DND-41 (cell line): Measurements from ENCODE around the gene IBSP.

ENCODE experiments used
- ATAC-seq: fragments of 200-7000 bp; cut with Tn5 transposase; 3 replicates; pipeline ENCODE4 v1.9.1; 2021; ENCODE audit warnings: low read depth; ENCODE audit not compliant: insufficient read depth
- DNase-seq: peaks from one replicate; pipeline ENCODE4 v3.0.0-alpha.2; 2020
- H2AFZ ChIP-seq: 2 replicates; pipeline ENCODE4 v1.6.0; 2012; ENCODE audit warnings: low read depth, low read length
- H3K27ac ChIP-seq: 2 replicates; pipeline ENCODE4 v1.5.1; 2012; ENCODE audit warnings: low read length, inconsistent platforms
- H3K27me3 ChIP-seq: fragments of 200-600 bp; sonication (generic); 2 replicates; pipeline ENCODE4 v1.6.0; 2012; ENCODE audit warnings: low read length, mild to moderate bottlenecking, inconsistent platforms; ENCODE audit not compliant: insufficient read depth, poor library complexity
- H3K36me3 ChIP-seq: 2 replicates; pipeline ENCODE4 v1.5.1; 2012; ENCODE audit warnings: low read length, inconsistent platforms; ENCODE audit not compliant: insufficient read depth
- H3K4me1 ChIP-seq: 2 replicates; pipeline ENCODE4 v1.5.1; 2012; ENCODE audit warnings: mild to moderate bottlenecking, low read length; ENCODE audit not compliant: insufficient read depth
- H3K4me2 ChIP-seq: 2 replicates; pipeline ENCODE4 v1.6.0; 2012; ENCODE audit warnings: mild to moderate bottlenecking, moderate library complexity, low read length, inconsistent platforms; ENCODE audit not compliant: insufficient read depth
- H3K4me3 ChIP-seq, 2 experiments: fragments of 200-600 bp in 1 of 2; shearing (Covaris generic) in 1 of 2; 2 replicates each; pipeline ENCODE4 v1.5.1; 2012 to 2016; ENCODE audit warnings: inconsistent platforms in 2 of 2, low read length in 2 of 2, mild to moderate bottlenecking in 2 of 2, low read depth in 1 of 2, moderate library complexity in 1 of 2
- H3K79me2 ChIP-seq: 2 replicates; pipeline ENCODE4 v1.6.0; 2012; ENCODE audit warnings: low read length, inconsistent platforms; ENCODE audit not compliant: insufficient read depth
- H3K9ac ChIP-seq: 2 replicates; pipeline ENCODE4 v1.6.0; 2012; ENCODE audit warnings: low read depth, mild to moderate bottlenecking, inconsistent platforms, low read length, moderate library complexity
- H3K9me3 ChIP-seq: 2 replicates; pipeline ENCODE4 v1.5.1; 2012; ENCODE audit warnings: low read length, moderate library complexity, mild to moderate bottlenecking, inconsistent platforms; ENCODE audit not compliant: insufficient read depth, severe bottlenecking
- H4K20me1 ChIP-seq: 2 replicates; pipeline ENCODE4 v1.6.0; 2012; ENCODE audit warnings: low read length; ENCODE audit not compliant: insufficient read depth
- EZH2 ChIP-seq: IDR thresholded peaks from 3 replicates; pipeline ENCODE4 v1.6.1; 2012; ENCODE audit warnings: borderline replicate concordance, low read depth, mild to moderate bottlenecking, moderate library complexity, low read length, inconsistent platforms; ENCODE audit not compliant: severe bottlenecking
- TF ChIP-seq, protein P1 (sequence below): IDR thresholded peaks from 2 replicates; pipeline ENCODE4 v1.5.1; 2012; ENCODE audit warnings: borderline replicate concordance, low read length, moderate library complexity, mild to moderate bottlenecking; ENCODE audit not compliant: poor library complexity, severe bottlenecking; ENCODE audit errors: extremely low read depth

IBSP gene

GRCh38 chr4:87785731-87786509 lies 13.4 kb upstream of the IBSP start:
- no peaks in the 10 kb centered on the region for H3K9me3 ChIP-seq
- no peak for TF ChIP-seq EZH2
- TF ChIP-seq, protein P1, sequence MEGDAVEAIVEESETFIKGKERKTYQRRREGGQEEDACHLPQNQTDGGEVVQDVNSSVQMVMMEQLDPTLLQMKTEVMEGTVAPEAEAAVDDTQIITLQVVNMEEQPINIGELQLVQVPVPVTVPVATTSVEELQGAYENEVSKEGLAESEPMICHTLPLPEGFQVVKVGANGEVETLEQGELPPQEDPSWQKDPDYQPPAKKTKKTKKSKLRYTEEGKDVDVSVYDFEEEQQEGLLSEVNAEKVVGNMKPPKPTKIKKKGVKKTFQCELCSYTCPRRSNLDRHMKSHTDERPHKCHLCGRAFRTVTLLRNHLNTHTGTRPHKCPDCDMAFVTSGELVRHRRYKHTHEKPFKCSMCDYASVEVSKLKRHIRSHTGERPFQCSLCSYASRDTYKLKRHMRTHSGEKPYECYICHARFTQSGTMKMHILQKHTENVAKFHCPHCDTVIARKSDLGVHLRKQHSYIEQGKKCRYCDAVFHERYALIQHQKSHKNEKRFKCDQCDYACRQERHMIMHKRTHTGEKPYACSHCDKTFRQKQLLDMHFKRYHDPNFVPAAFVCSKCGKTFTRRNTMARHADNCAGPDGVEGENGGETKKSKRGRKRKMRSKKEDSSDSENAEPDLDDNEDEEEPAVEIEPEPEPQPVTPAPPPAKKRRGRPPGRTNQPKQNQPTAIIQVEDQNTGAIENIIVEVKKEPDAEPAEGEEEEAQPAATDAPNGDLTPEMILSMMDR = no peak
- H4K20me1 ChIP-seq = no peaks in the 10 kb centered on the region
- H3K4me3 ChIP-seq = no peak overlapping the region
- no peaks in the 10 kb centered on the region for H3K79me2 ChIP-seq
- H3K27ac ChIP-seq = no peak overlapping the region
- no peak for ATAC-seq
- H3K4me2 ChIP-seq = no peak overlapping the region
- H2AFZ ChIP-seq = no peak overlapping the region
- no peaks in the 10 kb centered on the region for H3K4me1 ChIP-seq
- no peaks in the 10 kb centered on the region for H3K27me3 ChIP-seq
- no peak for DNase-seq
- no peaks in the 10 kb centered on the region for H3K36me3 ChIP-seq
- H3K9ac ChIP-seq = no peak overlapping the region

- no peak for TF ChIP-seq EZH2
- TF ChIP-seq, protein P1 = no peak
- no peaks in the 10 kb centered on the region for H4K20me1 ChIP-seq
- DNase-seq = no peak
Observed at GRCh38 chr4:87802858-87803257, 3.5 kb downstream of the IBSP start.

DNA sequence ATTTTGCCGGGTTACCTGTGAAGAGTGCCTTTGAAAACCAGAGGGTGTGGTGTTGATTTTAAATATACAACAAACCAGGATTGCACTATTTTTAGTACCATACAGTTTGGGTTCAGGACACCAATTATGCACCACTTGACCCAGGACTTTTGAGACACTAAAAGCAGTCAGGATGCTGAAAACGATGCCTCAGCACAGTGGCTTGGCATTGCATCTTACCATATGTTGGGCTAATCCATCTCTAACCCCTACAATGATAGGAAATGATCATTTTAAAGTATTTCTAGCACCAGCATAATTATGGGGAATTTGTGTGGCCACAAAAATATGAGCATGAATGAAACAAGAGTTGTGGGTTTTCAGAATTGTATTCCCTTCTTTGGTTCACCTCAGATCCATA lies 4.1 kb downstream of the IBSP start:
- no peak for TF ChIP-seq EZH2
- TF ChIP-seq, protein P1 = no peak
- ATAC-seq = no peak

More at GRCh38 chr4:87802858-87803257, 3.5 kb downstream of the IBSP start:
- no peak overlapping the region for H2AFZ ChIP-seq
- no peak overlapping the region for H3K4me3 ChIP-seq
- H3K4me1 ChIP-seq = no peaks in the 10 kb centered on the region
- no peaks in the 10 kb centered on the region for H3K9me3 ChIP-seq
- no peaks in the 10 kb centered on the region for H3K79me2 ChIP-seq
- H3K36me3 ChIP-seq = no peaks in the 10 kb centered on the region
- no peak overlapping the region for H3K9ac ChIP-seq
- no peak for ATAC-seq
- H3K27ac ChIP-seq = no peak overlapping the region
- no peaks in the 10 kb centered on the region for H3K27me3 ChIP-seq
- H3K4me2 ChIP-seq = no peak overlapping the region

GRCh38 chr4:87804871-87805270 lies 5.5 kb downstream of the IBSP start:
- Histone ChIP-seq H3K4me3 (no peak overlapping the region), H3K9me3 (no peaks in the 10 kb centered on the region), H4K20me1 (no peaks in the 10 kb centered on the region), H3K4me2 (no peak overlapping the region), H3K9ac (no peak overlapping the region), H3K27me3 (no peaks in the 10 kb centered on the region), H3K79me2 (no peaks in the 10 kb centered on the region), H3K4me1 (no peaks in the 10 kb centered on the region), H2AFZ (no peak overlapping the region), H3K36me3 (no peaks in the 10 kb centered on the region), H3K27ac (no peak overlapping the region)
- ATAC-seq (no peak), DNase-seq (no peak)
- TF ChIP-seq, protein P1 = no peak

More for the DNA sequence above, 4.1 kb downstream of the IBSP start:
- Histone ChIP-seq H3K9ac (no peak overlapping the region), H4K20me1 (no peaks in the 10 kb centered on the region), H2AFZ (no peak overlapping the region), H3K4me3 (no peak overlapping the region), H3K9me3 (no peaks in the 10 kb centered on the region), H3K79me2 (no peaks in the 10 kb centered on the region), H3K27ac (no peak overlapping the region), H3K4me2 (no peak overlapping the region), H3K36me3 (no peaks in the 10 kb centered on the region), H3K27me3 (no peaks in the 10 kb centered on the region), H3K4me1 (no peaks in the 10 kb centered on the region)
- no peak for DNase-seq
